ENCODE measurements around the gene AFF1. TPM values are rescaled to one million over a fixed set of nuclear protein-coding genes. Genes with fewer than 3 reads are reported as not detected.

The AFF1 gene
- total and polyA plus RNA-seq, 2 donors (not counting 1 experiment from before 2014, with no cell fraction given) = 15.5 to 21.1 TPM

DNA sequence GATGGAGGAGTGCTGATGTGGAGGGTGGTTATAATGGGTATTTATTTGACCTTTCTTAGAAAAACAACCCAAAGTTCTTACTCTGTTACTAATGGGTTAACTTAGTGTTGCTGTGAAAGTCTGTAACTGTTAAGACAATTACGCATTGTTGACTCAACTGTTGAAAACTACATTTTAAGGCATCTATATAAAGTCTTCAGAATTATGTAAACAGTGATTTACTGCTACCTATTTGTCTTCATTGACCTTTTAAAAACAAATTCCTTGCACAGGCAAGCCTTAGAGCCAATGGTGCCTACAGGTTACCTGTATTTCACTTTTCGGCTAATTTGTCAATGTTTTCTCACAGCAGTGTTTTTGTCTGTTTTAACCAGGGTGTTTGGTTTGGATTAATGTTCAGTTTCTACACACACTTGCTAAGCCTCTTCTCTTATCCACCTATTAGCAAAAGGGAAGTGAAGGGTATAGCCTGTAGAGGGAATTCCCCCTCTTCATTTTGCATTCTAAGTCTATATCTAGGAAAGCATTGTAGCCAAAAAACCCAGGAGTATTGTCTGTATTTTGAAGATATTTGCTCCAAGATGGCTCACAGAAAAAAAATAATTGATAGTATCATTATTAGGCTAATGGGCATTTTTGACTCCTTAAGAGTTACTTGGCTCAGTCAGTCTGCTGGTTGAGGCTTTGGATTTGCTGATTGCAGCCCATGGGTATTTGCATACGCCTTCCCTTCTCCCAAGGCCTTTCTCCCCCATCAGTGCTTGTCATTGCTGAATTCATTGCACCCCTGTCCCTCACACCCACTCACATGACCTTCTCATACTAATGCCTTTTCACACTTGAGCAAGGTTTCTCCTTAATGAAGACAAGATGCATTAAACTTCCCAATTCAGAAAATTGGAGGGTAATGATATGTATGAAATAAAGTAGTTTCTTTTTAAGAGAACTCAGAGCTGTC lies 30.5 kb downstream of the AFF1 start:
- no peaks in the 10 kb centered on the region for H3K36me3 ChIP-seq (ENCODE audit: control insufficient read depth, insufficient read depth, low read length)
- TF ChIP-seq, protein P1, sequence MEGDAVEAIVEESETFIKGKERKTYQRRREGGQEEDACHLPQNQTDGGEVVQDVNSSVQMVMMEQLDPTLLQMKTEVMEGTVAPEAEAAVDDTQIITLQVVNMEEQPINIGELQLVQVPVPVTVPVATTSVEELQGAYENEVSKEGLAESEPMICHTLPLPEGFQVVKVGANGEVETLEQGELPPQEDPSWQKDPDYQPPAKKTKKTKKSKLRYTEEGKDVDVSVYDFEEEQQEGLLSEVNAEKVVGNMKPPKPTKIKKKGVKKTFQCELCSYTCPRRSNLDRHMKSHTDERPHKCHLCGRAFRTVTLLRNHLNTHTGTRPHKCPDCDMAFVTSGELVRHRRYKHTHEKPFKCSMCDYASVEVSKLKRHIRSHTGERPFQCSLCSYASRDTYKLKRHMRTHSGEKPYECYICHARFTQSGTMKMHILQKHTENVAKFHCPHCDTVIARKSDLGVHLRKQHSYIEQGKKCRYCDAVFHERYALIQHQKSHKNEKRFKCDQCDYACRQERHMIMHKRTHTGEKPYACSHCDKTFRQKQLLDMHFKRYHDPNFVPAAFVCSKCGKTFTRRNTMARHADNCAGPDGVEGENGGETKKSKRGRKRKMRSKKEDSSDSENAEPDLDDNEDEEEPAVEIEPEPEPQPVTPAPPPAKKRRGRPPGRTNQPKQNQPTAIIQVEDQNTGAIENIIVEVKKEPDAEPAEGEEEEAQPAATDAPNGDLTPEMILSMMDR (conservative IDR thresholded peaks at IDR 0.05 in 1 of 2, IDR thresholded peaks at IDR 0.05 in 1 of 2; ENCODE audit: low read depth in 1 of 2, low read length in 2 of 2) = no peak
- no peak for TF ChIP-seq EZH2 (IDR thresholded peaks at IDR 0.05; ENCODE audit: low read length, missing control alignments)

DNA sequence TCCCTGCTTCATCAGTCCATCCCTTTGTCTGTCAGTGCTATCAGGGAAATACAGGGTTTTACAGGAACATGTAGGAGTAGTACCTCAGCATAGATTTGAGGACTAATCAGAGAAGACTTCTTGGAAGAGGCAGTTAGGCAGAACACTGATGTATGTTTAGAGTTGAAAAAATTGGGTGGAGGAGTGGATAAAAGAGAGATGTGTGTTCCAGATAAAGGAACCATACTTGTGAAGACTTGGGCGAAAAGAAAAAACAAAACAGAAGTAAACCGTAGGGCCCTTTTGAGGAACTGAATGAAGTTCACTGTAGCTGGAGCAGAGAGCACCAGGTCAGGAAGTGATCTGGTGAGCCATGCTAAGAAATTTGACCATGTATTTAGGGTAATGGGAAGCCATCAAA lies 32.3 kb downstream of the AFF1 start:
- H3K36me3 ChIP-seq (ENCODE audit: control insufficient read depth, insufficient read depth, low read length) = no peaks in the 10 kb centered on the region
- H3K27ac ChIP-seq (ENCODE audit: insufficient read depth, low read length) = no peak overlapping the region
- no peaks in the 10 kb centered on the region for H3K9me3 ChIP-seq (ENCODE audit: control insufficient read depth, insufficient read depth, low read depth, low read length)
- no peak overlapping the region for H2AFZ ChIP-seq (ENCODE audit: low read length)
- H4K20me1 ChIP-seq (ENCODE audit: control insufficient read depth, extremely low read depth, insufficient read depth, low read length) = no peaks in the 10 kb centered on the region
- H3K4me2 ChIP-seq (ENCODE audit: extremely low read depth, insufficient read depth, low read length) = no peak overlapping the region
- H3K79me2 ChIP-seq (ENCODE audit: control insufficient read depth, insufficient read depth, low read length) = no peaks in the 10 kb centered on the region
- no peaks in the 10 kb centered on the region for H3K27me3 ChIP-seq (ENCODE audit: control insufficient read depth, insufficient read depth, low read length)
- TF ChIP-seq, protein P1 (conservative IDR thresholded peaks at IDR 0.05 in 1 of 2, IDR thresholded peaks at IDR 0.05 in 1 of 2; ENCODE audit: low read depth in 1 of 2, low read length in 2 of 2) = no peak
- TF ChIP-seq EZH2 (IDR thresholded peaks at IDR 0.05; ENCODE audit: low read length, missing control alignments) = no peak
- no peak overlapping the region for H3K4me3 ChIP-seq (replicated peaks in 1 of 4; ENCODE audit: control extremely low read depth in 1 of 4, insufficient read depth in 1 of 4, low read depth in 3 of 4, low read length in 4 of 4)
- no peak overlapping the region for H3K9ac ChIP-seq (ENCODE audit: insufficient read depth, low read length)
- DNase-seq (ENCODE audit: low read depth in 2 of 2) = no peak
- H3K4me1 ChIP-seq (ENCODE audit: control insufficient read depth, extremely low read depth, insufficient read depth, low read length) = no peaks in the 10 kb centered on the region

More for the DNA sequence above, 30.5 kb downstream of the AFF1 start:
- no peaks in the 10 kb centered on the region for H3K27me3 ChIP-seq (ENCODE audit: control insufficient read depth, insufficient read depth, low read length)
- no peaks in the 10 kb centered on the region for H3K9me3 ChIP-seq (ENCODE audit: control insufficient read depth, insufficient read depth, low read depth, low read length)
- H2AFZ ChIP-seq (ENCODE audit: low read length) = no peak overlapping the region
- no peak overlapping the region for H3K4me3 ChIP-seq (replicated peaks in 1 of 4; ENCODE audit: control extremely low read depth in 1 of 4, insufficient read depth in 1 of 4, low read depth in 3 of 4, low read length in 4 of 4)
- peaks cover 10% of the 10 kb centered on the region for H3K4me1 ChIP-seq (ENCODE audit: control insufficient read depth, extremely low read depth, insufficient read depth, low read length)
- H3K79me2 ChIP-seq (ENCODE audit: control insufficient read depth, insufficient read depth, low read length) = no peaks in the 10 kb centered on the region
- H3K27ac ChIP-seq (ENCODE audit: insufficient read depth, low read length) = no peak overlapping the region
- no peaks in the 10 kb centered on the region for H4K20me1 ChIP-seq (ENCODE audit: control insufficient read depth, extremely low read depth, insufficient read depth, low read length)
- no peak overlapping the region for H3K9ac ChIP-seq (ENCODE audit: insufficient read depth, low read length)
- DNase-seq (ENCODE audit: low read depth in 2 of 2) = no peak
- no peak overlapping the region for H3K4me2 ChIP-seq (ENCODE audit: extremely low read depth, insufficient read depth, low read length)

DNA sequence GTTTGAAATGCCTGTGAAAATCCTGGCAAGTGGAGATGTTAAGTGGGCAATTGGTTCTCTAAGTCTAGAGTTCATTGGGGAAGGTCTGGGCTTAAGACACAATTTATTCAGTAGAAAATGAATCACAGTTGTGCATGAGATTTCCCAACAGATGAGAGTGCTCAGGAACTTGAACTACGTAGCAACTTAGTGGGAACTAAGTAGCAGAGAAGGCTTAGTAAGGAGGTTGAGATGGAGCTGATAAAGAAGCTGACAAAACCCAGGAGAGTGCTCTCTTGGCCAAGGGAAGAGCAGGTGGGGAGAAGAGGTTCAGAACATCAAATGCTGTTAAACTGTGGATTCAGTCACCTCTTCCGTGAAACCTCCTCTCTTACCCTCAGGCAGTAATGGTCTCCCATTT lies 33.0 kb downstream of the AFF1 start:
- Histone ChIP-seq H3K79me2 (ENCODE audit: control insufficient read depth, insufficient read depth, low read length) (no peaks in the 10 kb centered on the region), H3K9ac (ENCODE audit: insufficient read depth, low read length) (no peak overlapping the region), H3K4me3 (replicated peaks in 1 of 4; ENCODE audit: control extremely low read depth in 1 of 4, insufficient read depth in 1 of 4, low read depth in 3 of 4, low read length in 4 of 4) (no peak overlapping the region), H2AFZ (ENCODE audit: low read length) (no peak overlapping the region), H3K4me1 (ENCODE audit: control insufficient read depth, extremely low read depth, insufficient read depth, low read length) (no peaks in the 10 kb centered on the region), H3K4me2 (ENCODE audit: extremely low read depth, insufficient read depth, low read length) (no peak overlapping the region), H4K20me1 (ENCODE audit: control insufficient read depth, extremely low read depth, insufficient read depth, low read length) (no peaks in the 10 kb centered on the region), H3K27ac (ENCODE audit: insufficient read depth, low read length) (no peak overlapping the region), H3K36me3 (ENCODE audit: control insufficient read depth, insufficient read depth, low read length) (no peaks in the 10 kb centered on the region), H3K27me3 (ENCODE audit: control insufficient read depth, insufficient read depth, low read length) (no peaks in the 10 kb centered on the region), H3K9me3 (ENCODE audit: control insufficient read depth, insufficient read depth, low read depth, low read length) (no peaks in the 10 kb centered on the region)
- DNase-seq (ENCODE audit: low read depth in 2 of 2) = peak in 1 of 2 donors; percentile 59
- TF ChIP-seq, protein P1 (conservative IDR thresholded peaks at IDR 0.05 in 1 of 2, IDR thresholded peaks at IDR 0.05 in 1 of 2; ENCODE audit: low read depth in 1 of 2, low read length in 2 of 2) = no peak
- TF ChIP-seq EZH2 (IDR thresholded peaks at IDR 0.05; ENCODE audit: low read length, missing control alignments) = no peak
